ENCODE data around the gene PDLIM7. TPM values are rescaled to one million over a fixed set of nuclear protein-coding genes. Genes with fewer than 3 reads are reported as not detected.

Gene PDLIM7
- polyA plus RNA-seq, 4 donors = 82.9 to 129 (median 96.9) TPM

DNA sequence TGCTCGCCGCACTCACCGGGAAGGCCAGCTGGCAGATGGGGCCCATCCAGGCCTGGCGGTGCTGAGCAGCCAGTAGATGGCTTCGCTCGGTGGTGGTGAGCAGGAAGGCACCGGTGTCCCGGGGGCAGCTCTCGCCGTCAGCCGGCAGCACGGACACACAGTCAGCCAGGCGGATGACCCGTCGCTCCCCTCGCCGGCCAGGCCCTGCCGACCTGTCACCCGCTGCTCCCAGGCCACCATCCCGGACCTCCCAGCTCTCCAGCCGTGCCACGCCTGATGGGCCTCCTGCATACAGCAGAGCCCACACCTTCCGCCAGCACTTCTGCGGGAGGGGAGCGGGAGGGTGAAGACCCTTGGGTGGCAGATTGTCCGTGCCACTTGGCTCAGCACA is 10.8 kb upstream of the PDLIM7 start:
- DNase-seq (ENCODE audit: low read depth in 4 of 4, low spot score in 3 of 4) = no peak

DNA sequence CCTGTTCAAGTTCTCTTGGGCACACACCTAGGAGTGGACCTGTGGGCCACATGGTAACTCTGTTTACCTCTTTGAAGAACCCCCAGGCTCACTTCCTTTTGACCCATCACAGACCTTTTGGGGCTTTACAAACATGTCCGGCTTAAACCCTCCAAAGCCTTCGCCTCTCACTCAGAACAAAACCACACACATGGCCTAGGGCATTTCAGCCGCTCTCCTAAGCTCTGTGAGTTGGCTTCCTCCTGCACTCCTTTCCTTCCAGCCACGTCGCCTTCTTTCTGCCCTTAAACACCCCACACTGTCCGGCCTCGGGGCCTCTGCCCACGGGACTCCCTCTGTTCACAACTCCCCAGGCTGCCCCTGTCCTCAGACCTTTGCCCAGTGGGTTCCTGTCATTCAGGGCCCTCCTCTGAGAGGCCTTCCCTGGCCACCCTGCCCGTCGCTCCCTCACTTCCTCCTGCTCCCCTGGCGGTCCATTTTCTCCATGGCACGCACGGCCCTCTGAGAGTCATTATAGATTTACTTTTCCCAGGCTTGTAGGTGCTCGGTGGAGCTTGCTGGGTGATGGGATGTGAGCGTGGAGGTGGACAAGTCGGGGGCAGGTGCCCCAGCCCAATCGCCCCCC is 10.3 kb upstream of the PDLIM7 start:
- DNase-seq (ENCODE audit: low read depth in 4 of 4, low spot score in 3 of 4) = no peak

DNA sequence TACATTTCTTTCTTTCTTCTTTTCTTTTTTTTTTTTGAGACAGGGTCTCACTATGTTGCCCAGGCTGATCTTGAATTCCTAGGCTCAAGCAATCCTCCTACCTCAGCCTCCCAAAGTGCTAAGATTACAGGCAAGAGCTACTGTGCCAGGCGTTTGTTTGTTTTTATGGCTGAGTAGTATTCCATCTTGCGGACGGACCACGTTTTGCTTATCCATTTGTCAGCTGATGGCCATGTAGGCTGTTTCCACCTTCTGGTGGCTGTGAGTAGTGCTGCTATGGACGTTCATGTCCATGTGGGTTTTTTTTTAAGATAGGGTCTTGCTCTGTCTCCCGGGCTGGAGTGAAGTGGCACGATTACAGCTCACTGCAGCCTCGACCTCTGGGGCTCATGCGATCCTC is 9.8 kb upstream of the PDLIM7 start:
- no peak for DNase-seq (ENCODE audit: low read depth in 4 of 4, low spot score in 3 of 4)

DNA sequence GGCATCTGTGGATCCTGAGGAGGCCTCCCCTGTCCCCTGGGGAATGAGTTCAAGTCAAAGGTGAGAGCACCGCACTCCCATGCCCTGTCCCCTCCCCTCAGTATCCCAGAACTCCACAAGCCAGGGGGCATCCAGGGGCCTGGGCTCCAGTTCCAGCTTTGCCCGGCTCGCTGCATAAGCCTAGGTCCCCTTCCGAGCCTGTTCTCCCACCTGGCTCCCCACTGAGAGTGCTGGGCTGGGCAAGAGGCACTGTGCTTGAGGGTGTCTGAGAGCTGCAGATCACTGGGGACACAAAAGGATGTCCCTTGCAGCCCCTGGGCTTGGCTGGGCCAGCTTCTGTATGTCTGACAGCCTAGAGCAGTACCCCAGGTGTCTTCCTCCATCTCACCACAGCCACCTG is 7.7 kb upstream of the PDLIM7 start:
- no peak for DNase-seq (ENCODE audit: low read depth in 4 of 4, low spot score in 3 of 4)

DNA sequence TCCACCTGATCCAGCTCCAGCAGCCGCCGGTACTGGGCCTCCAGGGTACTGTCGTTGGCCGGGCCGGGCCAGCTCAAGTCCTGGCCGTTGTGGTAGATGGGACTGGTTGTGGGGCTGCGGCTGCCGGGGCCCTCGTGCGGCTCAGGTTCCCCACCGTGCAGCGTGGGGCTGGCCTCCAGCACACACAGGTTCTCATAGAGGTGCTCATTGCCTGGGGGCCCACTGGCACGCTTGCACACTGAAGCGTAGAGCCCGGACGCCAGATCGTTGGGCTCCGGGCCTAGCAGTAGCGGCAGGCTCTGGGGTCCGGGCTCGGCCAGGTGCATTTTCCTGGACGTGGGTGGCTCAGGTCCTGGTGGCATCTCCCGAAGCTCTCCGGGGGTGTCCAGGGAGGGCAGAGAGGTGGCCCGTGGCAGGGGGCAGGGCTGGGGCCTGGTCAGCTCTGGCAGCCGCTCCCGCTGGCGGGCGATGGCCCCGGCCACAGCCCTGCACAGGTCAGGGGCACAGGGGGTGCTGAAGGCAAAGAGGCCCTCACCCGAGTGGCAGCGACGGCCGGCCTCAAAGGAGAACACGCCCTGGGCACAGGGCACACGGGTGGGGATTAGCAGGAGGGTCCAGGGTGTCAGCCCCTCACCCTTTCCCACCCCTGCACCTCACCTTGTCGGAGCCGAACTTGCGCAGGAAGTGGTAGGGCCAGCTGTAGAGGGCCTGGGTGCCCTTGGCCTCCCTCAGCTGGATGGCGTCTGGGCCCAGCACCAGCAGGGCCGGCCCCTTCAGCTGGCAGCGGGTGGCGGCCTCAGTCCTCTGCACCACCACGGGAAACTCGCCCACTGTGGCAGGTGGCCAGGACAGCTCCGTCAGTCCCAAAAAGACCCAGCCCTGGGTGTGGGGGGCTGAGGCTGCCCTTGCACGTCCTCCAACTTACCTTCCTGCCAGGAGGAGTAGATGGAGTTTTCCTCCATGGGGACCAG is 7.0 kb upstream of the PDLIM7 start:
- no peak for DNase-seq (ENCODE audit: low read depth in 4 of 4, low spot score in 3 of 4)

DNA sequence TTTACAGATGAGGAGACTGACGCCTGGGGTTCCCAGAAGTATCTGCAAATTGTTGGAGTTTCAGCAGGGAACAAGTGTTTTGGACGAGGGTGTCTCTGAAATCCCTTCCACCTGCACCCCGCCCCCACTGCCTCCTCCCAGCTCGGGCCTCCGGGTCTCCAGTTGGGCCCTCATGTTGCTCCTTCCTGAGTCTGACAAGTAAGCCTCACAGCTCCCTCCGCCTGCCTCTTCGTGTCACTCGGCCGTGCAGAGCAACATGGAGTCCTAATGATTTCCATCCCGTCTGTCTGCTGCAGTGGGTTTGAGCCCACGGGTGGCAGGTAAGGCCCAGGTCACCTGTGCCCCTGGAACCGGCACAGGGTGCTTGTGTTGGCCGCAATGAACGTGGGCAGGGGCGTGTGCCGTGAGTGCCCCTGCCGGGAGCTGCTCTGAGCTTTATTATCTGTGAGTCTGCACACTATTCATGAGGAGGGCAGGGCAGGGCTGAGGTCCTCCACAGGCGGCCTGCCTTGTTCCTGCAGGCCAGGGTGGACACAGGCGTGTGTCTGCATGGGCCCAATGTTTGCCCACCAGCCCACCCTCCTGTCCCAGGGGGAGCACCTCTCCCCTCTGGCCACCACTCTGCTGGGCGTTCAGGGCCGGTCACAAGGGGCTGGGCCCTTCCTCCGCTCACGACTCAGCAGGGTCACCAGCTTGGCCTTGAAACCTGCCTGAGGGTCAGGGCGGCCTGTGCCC is 6.1 kb upstream of the PDLIM7 start:
- DNase-seq (ENCODE audit: low read depth in 4 of 4, low spot score in 3 of 4) = no peak

DNA sequence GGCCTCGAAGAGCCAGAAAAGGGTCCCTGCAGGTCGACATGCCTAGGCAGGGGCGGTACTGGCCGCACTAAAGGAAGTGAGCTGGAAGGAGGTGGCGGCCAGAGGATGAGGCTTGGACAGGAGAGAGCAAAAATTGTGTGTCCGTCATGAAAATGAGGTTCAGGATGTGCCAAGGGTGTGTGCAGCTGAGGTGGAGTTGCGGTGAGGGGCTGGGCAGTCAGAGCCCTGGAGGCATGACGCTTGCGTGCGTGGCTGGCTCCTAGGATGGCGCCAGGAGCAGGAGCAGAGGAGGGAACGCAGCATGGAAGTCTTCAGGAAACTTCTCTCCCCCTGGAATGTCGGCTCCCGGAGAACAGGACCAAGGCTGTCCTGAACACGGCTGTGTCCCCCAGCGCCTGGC is 5.5 kb upstream of the PDLIM7 start:
- DNase-seq (ENCODE audit: low read depth in 4 of 4, low spot score in 3 of 4) = no peak

DNA sequence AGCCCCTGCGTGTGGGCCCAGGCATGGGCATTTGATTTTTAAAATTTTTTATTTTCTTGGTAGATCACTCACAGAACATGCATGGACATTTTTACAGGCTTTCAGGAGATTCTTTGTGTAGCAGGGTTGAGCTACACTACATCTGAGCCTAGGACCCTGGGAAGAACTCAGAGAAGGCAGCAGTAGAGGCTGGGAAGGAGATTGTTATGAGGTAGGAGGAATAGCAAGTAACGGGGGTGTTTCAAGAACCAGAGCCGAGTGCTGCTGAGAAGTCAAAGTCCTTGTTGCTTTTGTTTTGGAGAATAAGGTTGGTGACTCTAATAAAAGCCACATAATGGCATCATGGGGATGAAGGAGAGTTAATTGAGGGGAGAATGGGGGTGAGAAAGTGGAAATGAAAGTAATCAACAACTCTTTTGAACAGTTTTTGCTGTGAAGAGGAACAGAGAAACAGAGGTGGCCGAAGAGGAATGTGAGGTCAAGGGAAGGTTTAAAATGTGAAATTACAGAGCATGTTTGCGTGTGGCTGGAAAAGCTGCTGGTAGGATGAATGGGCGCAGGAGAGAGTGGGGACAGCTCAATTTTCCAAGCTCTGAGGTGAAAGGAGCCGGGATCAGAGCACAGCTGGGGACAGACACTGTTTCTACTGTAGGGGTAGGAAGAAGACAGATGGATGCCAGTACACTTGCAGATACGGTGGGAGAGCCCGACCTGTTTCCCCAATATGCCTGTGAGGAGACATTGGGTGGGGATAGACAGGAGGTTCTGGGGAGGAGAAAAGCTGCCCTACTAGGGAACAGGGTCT is 4.7 kb upstream of the PDLIM7 start:
- no peak for DNase-seq (ENCODE audit: low read depth in 4 of 4, low spot score in 3 of 4)

DNA sequence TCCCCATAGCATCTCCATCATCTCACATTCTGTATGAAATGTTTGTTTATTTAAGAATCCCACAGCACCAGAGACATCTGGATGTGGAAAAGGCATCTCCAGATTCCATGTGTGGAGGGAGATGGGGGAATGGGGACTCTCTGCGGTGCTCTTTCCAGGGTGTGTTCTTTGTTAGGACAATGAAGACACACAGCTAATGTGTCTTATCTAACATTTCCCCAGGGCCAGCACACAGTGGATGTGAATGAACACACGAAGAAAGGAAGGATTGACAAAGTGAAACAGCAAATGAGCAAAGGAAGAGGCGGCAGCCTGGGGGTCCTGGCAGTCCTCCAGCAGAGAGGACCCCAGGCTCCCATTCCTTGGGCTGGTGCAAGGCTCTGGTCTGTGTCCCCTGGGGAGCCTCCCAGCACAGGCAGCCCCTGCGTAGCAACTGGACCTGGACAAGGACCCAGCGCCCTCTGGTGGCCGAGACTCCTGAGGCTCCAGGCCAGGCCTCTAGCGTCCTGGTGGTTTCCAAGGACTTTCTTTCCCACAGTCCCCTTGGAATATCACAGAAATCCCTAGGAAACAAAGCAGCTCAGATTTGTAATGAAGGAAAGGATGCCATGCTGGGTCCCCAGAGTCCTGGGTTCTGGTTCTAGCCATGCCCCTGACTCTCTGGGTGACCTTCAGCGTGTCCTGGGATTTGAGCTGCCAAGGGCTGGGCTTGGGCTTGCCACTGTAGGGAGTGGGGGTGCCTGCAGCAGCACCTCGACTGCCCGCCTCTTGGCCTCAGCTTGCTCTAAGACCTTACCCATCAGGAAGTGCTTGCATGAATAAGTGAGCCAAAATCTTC is 3.5 kb upstream of the PDLIM7 start:
- peak; percentile 68 to 86 (median 81) for DNase-seq (ENCODE audit: low read depth in 4 of 4, low spot score in 3 of 4)

DNA sequence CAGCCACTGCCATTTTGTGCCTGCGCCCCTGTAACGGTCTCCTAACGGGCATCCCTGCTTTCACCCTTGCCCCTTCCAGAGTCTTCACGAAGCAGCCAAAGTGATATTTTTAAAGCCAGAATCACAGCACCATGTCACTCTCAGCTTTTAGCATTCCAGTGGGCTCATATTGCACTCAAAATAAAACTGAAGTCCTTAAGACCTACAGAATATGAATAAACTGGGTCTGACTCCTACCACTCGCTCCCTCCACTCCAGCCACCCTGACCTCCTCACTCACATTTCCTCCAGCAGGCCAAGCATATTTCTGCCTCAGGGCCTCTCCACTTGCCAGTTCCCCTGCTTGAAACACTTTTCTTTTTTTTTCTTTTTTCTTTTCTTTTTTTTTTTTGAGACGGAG is 2.4 kb upstream of the PDLIM7 start:
- DNase-seq (ENCODE audit: low read depth in 4 of 4, low spot score in 3 of 4) = no peak

DNA sequence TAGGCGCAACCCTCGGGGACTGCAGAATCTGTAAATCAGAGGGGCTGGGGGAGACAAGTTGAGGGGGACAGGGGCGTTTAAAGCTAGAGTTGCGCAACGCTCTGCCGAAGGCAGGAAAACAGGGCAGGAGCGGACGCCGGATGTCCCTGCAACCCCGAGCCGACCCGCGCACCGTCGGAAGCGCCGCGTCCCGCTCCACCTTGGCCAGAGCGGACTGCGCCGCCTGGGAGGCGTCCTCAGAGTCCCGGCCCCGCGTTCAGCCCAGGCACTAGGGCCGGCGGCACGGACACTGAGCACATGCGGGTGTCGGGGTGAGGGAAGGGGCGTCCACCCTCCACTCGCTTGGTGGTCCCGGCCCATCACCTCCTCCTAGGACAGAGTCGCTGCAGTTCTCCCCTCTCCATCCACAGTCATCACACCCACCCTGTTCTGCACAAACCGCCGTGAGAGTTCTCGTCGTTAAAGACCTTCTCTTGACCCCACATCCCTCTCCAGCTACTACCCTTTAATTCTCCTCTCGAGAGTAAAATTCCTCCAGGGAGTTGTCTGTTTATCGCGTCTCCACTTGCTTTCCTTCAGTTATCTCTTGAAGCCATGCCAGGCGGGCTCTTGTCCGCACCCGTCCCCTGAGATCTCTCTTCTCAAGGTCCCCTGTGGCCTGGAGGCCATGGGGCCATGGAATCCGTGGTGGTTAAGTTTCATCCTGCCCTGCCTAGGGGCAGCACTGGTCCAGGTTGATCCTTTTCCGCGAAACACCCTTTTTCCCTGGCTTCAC is 796 bp upstream of the PDLIM7 start:
- no peak for DNase-seq (ENCODE audit: low read depth in 4 of 4, low spot score in 3 of 4)

DNA sequence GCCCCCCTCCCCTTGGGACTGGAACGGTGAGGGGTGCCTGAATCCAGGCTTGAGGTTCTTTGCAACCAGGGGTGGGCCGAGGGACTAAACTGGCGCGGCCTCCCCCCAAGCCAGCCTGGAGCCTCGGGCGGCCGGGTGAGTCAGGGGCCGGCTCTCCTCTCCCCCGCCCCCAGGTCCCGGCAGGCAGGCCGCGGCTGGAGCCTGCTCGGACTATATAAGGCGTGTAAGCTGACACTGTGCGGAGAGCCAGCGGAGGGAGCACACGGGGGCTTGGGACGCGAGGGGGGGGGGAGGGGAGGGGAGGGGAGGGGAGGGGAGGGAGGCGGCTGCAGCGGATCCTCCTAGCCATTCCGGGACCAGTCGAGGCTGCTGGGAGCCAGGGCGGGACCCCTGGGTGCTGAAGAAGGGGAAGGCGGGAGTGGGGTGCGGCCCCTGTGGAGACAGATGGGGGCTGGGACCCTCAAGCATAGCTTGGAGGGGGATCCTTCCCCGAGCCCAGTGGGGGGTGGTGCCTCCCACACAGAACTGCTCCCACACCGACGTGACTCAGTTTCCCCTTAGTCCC is 595 bp downstream of the PDLIM7 start:
- DNase-seq (ENCODE audit: low read depth in 4 of 4, low spot score in 3 of 4) = peak; percentile 65 to 84 (median 82)

DNA sequence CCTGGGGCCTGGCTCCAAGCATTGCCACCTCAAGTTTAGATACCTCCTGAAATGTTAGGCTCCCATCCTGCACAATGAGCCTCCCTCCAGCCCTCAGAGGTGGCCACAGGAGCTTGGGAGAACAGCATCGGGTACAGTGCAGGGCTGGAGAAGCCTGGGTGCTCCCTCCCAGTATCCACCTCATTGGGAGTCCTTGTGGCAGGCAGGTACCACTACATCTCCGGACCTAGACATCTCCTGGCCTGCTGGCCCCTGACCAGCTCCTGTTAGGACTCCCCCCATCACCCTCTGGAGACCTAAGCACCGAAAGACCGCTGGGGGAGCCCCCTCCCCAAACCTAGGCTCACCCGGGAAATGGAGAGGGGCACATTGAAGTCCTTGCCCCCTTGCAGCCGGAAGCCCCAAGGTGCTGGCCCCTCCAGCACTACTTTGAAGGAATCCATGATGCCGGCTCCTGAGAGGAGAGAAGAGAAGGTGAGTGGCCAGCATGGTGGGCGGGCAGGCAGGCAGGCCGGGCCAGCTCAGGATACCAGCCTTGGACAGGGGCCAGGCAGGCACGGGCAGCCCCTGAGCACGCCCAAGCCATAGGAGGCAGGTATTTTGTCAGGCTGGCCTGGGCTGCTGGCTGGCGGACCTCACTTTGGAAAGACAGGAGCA is 1.2 kb downstream of the PDLIM7 start:
- no peak for DNase-seq (ENCODE audit: low read depth in 4 of 4, low spot score in 3 of 4)

DNA sequence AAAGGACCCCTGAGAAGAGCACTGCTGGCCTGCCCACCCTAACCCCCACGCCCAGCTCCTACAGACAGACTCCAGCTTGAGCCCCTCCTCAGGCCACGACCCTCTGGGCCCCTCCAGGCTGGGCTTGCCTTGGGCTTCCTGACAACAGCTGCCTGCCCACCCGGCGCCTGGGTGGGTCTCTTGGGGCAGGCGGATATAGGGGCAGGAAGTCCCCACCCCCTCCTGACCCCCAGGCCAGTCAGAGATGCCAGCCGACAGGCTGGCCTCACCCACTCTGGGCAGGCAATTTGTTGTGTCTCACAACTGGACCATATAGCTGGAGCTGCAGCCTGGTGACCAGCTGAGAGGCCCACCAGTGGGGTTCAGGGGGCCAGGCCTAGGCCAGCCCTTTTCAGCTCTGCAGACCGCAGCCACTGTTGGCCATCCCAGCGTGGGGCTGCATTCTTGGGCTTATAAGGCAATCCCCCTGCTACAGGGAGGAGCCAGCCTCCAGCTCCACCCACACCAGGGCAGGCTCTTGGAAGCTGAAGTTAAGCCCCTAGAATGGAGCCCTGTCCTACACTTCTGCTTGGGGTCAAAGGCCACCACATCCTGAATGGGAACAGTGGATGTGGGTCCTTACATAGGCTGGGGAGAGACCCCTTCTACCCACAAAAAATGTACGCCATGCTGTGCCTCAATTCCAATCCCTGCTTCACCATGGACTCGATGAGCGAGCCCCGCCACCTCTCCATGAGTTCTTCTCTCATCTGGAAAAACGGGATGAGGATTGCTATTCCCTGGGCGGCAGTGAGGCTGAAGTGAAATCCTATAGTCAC is 2.0 kb downstream of the PDLIM7 start:
- peak in 1 of 4 donors; percentile 67 for DNase-seq (ENCODE audit: low read depth in 4 of 4, low spot score in 3 of 4)

DNA sequence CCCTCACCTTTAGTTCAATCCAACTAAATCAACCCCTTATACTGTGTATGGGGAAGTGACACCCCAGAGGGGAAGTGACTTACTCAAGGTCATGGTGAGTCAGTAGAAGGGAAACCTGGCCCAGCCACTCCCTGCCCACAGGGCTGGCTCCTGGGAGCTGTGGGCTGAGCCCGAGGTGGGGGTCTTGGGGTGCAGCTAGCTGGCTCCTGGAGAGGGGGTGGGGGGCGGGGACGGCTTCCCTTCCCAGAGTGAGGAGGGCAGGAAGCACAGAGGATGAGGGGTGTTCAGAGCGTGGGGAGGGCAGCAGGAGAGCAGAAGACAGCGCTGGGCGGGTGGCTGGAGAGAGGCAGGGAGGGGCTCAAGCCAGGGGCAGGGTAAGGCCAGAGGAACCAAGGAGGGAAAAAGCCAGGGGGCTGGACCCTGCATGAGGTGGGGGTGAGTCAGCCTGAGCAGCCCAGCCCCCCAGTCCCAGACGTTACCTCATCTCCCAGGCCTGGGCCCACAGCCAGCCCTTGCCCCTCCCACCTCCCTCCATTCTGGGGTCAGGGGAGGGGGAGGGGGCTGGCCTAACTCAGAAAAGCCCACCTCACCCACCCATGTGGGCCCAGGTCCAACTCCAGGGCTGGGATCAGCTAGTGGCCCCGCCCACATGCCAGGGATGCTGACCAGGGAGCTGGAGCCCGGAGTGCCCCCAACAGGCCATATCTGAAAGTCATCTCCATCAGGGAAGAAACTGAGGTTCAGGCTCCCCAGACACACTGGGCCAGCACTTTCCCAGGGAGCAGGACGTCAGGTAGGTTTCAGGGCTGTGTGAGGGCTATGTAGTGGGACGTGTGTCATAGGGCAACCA is 2.8 kb downstream of the PDLIM7 start:
- peak in 1 of 4 donors; percentile 31 for DNase-seq (ENCODE audit: low read depth in 4 of 4, low spot score in 3 of 4)

DNA sequence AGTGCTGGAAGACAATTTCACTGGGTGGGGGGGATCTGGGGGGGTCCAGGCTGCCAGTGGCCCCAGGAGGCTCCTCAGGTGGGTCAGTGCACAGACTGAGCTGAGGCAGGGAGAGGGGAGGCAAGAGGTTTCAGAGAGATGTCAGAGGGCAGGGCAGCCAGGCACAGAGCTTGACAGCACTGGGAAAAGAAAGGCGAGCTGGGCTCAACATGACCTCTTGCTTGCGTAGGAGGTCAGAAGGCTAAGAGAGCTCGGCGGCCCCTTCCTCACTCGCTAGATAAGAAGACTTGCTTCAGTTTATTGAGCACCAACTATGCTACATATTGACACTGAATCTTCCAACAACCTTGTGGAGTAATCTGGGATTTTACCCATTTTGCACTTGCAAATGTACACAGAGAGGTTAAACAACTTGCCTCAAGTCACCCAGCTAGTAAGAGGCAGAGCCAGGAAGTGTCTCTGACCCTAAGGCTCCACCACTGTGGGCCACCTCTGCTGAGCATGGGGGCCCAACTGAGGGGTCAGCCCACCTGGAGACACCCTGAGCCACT is 3.5 kb downstream of the PDLIM7 start:
- no peak for DNase-seq (ENCODE audit: low read depth in 4 of 4, low spot score in 3 of 4)
